ENCODE measurements around the gene NBAS.

DNA sequence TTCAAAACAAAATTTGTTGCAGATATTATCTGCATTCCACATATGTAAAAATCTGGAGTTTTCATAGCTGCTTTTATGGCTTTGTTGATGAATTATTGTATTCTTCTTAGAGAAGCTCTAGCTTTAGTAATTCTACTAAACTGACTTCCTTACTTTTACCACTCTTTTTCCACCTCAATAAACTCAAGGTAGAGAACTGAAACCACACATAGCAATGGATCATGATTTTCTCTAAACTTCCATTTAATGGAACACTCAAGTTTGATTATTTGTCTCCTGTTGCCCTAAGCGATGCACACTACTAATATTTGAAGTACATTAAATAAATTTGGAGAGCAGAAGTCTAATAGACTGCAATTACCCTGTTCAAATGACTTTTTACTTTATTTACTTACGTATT is 192.0 kb downstream of the NBAS start:
- TF ChIP-seq, protein P1, sequence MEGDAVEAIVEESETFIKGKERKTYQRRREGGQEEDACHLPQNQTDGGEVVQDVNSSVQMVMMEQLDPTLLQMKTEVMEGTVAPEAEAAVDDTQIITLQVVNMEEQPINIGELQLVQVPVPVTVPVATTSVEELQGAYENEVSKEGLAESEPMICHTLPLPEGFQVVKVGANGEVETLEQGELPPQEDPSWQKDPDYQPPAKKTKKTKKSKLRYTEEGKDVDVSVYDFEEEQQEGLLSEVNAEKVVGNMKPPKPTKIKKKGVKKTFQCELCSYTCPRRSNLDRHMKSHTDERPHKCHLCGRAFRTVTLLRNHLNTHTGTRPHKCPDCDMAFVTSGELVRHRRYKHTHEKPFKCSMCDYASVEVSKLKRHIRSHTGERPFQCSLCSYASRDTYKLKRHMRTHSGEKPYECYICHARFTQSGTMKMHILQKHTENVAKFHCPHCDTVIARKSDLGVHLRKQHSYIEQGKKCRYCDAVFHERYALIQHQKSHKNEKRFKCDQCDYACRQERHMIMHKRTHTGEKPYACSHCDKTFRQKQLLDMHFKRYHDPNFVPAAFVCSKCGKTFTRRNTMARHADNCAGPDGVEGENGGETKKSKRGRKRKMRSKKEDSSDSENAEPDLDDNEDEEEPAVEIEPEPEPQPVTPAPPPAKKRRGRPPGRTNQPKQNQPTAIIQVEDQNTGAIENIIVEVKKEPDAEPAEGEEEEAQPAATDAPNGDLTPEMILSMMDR (IDR thresholded peaks at IDR 0.05), result no peak
- TF ChIP-seq MAZ (IDR thresholded peaks at IDR 0.05; ENCODE audit: borderline replicate concordance, low read depth, low read length) (no peak), ESRRA (IDR thresholded peaks at IDR 0.05; ENCODE audit: borderline replicate concordance, low read length) (no peak), POLR2A (IDR thresholded peaks at IDR 0.05; ENCODE audit: low read length) (no peak), KDM1A (IDR thresholded peaks at IDR 0.05; ENCODE audit: low read depth) (no peak)
- TF ChIP-seq, protein P2, sequence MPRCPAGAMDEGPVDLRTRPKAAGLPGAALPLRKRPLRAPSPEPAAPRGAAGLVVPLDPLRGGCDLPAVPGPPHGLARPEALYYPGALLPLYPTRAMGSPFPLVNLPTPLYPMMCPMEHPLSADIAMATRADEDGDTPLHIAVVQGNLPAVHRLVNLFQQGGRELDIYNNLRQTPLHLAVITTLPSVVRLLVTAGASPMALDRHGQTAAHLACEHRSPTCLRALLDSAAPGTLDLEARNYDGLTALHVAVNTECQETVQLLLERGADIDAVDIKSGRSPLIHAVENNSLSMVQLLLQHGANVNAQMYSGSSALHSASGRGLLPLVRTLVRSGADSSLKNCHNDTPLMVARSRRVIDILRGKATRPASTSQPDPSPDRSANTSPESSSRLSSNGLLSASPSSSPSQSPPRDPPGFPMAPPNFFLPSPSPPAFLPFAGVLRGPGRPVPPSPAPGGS (IDR thresholded peaks at IDR 0.05), result no peak

Data from A549 (cell line).